Spleen (tissue), 11 donors: ENCODE data around the gene PLXNB2. TPM values are rescaled to one million over a fixed set of nuclear protein-coding genes. Genes with fewer than 3 reads are reported as not detected.

Experiments
- DNase-seq: peaks from one replicate; pipeline ENCODE4 v3.0.0-alpha.2; 2020
- H3K27ac ChIP-seq, 8 donors: fragments of 200-600 bp; sonication (generic) in 7 of 8; 1 replicate in 4 of 8; 2 replicates in 4 of 8; pipeline versions ENCODE4 v1.5.0 to v1.8.0; 2016 to 2021; ENCODE audit warnings: inconsistent platforms in 4 of 8, mild to moderate bottlenecking in 4 of 8, moderate library complexity in 1 of 8
- H3K27me3 ChIP-seq, 7 donors: fragments of 200-600 bp; sonication (generic) in 6 of 7; replicated peaks in 1 of 7; 1 replicate in 4 of 7; 2 replicates in 3 of 7; pipeline versions ENCODE4 v1.5.0 to v1.8.0; 2016 to 2021; ENCODE audit warnings: inconsistent platforms in 3 of 7, mild to moderate bottlenecking in 1 of 7
- H3K36me3 ChIP-seq, 6 donors: fragments of 200-600 bp; sonication (generic) in 5 of 6; 1 replicate in 4 of 6; 2 replicates in 2 of 6; pipeline versions ENCODE4 v1.5.0 to v1.8.0; 2016 to 2021; ENCODE audit warnings: inconsistent platforms in 2 of 6
- H3K4me1 ChIP-seq, 6 donors: fragments of 200-600 bp; sonication (generic) in 5 of 6; 1 replicate in 3 of 6; 2 replicates in 3 of 6; pipeline versions ENCODE4 v1.5.0 to v1.8.0; 2016 to 2021; ENCODE audit warnings: inconsistent platforms in 3 of 6
- H3K4me3 ChIP-seq, 8 donors: fragments of 200-600 bp; sonication (generic) in 7 of 8; 1 replicate in 4 of 8; 2 replicates in 4 of 8; pipeline versions ENCODE4 v1.5.0 to v1.8.0; 2016 to 2021; ENCODE audit warnings: inconsistent platforms in 4 of 8, mild to moderate bottlenecking in 4 of 8, moderate library complexity in 2 of 8
- H3K9me3 ChIP-seq, 8 donors: fragments of 200-600 bp; sonication (generic) in 7 of 8; 1 replicate in 4 of 8; 2 replicates in 4 of 8; pipeline versions ENCODE4 v1.5.0 to v1.8.0; 2016 to 2021; ENCODE audit warnings: inconsistent platforms in 4 of 8
- CTCF ChIP-seq, 11 experiments: fragments of 200-600 bp in 7 of 11; fragments of 450-650 bp in 4 of 11; sonication (generic) in 4 of 11; IDR thresholded peaks in 8 of 11; conservative IDR thresholded peaks in 3 of 11; 1 replicate in 7 of 11; 2 replicates in 4 of 11; pipeline versions ENCODE4 v1.4.0 to v1.8.0; 2016 to 2021; ENCODE audit warnings: antibody characterized with exemption in 11 of 11, inconsistent platforms in 4 of 11, mild to moderate bottlenecking in 1 of 11
- POLR2A ChIP-seq, 3 donors: fragments of 450-650 bp; IDR thresholded peaks; one replicate each; pipeline ENCODE4 v1.5.1; 2017; ENCODE audit warnings: antibody characterized with exemption in 3 of 3, mild to moderate bottlenecking in 1 of 3
- POLR2AphosphoS5 ChIP-seq, 3 donors: sonication (generic); formaldehyde crosslinking; IDR thresholded peaks; one replicate each; pipeline ENCODE4 v1.5.1; 2017; ENCODE audit warnings: antibody characterized with exemption in 3 of 3
- WGBS, 5 donors: extraction: QIAGEN DNeasy Blood & Tissue Kit in 3 of 5; methylation state at CpG; one replicate each; pipeline versions ENCODE4 v1.1.5 to v1.1.7; 2013 to 2018; 5-methylcytosine and 5-hydroxymethylcytosine counted together
- intact Hi-C: fragments of 100-400 bp; cut with DNase I; formaldehyde crosslinking; loops from one replicate; pipeline ENCODE4 v1.15.0; 2023; ENCODE audit warnings: low total_unique reads
- polyA plus RNA-seq, 3 donors: library from polyadenylated mRNA; stranded (reverse); fragments of 200-250 nt; gene quantifications; one replicate each; pipeline ENCODE4 v1.2.1, GENCODE V29; 2013
- total RNA-seq, 7 donors: library from RNA; depleted of rRNA in 3 of 7; stranded (reverse); fragments of >200 nt in 3 of 7; fragmentation: NEBNext Ultra II Directional in 4 of 7; extraction: Animal tissue kit (Norgen Biotek cat#: 25700) in 4 of 7; gene quantifications; one replicate each; pipeline versions ENCODE4 v1.1.0 to v1.2.1, GENCODE V29; 2016 to 2021
- donor health status: healthy with polysubstance abuse.
- donor health status: DM: no; HTN: no; CAD: no; lungs with moderate emphysema.
- donor health status: DM: no; HTN: no; CAD: no.
- donor health status: Bipolar disorder and iron deficiency.
- donor health status: healthy.
- donor health status: DM: no; HTN: no; CAD: no.
- donor health status: DM: yes; HTN: yes; CAD: no.

PLXNB2 gene
- total and polyA plus RNA-seq, 10 donors: 41.9 to 382 (median 242) TPM

DNA sequence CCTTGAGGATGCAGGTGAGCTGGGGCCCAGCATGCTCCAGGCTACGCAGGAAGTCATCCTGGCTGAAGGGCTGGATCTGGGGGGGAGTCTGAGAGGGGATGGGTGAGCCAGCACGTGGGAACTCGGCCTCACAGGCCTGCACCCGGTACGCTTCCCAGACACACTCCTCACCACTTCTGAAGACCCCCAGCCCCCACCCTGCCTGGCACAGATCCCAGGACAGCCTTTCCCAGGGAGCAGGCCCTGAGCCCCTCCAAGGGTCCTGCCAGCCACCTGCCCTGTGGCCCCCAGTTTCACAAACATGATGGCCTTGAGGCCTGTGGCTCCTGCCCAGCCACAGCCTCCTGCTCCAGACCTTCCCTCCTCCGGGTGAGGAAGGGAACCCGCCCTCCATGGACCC, 5.6 kb upstream of the PLXNB2 start:
- WGBS, 5 donors: 73 to 89% (median 86%) methylated on average over 2 to 7 of the region's 7 CpGs
- TF ChIP-seq POLR2AphosphoS5 (IDR thresholded peaks at IDR 0.05): no peak
- TF ChIP-seq CTCF (IDR thresholded peaks at IDR 0.05 in 8 of 11, conservative IDR thresholded peaks at IDR 0.05 in 3 of 11): no peak
- no peak for TF ChIP-seq POLR2A (IDR thresholded peaks at IDR 0.05)
- no peak for DNase-seq
- Histone ChIP-seq H3K36me3 (peaks cover 0 to 9% (median 0%) of the 10 kb centered on the region in 6 donors), H3K9me3 (no peaks in the 10 kb centered on the region), H3K4me1 (peaks cover 42 to 91% (median 71%) of the 10 kb centered on the region in 6 donors), H3K27me3 (peaks cover 0 to 5% (median 0%) of the 10 kb centered on the region in 7 donors), H3K27ac (no peak overlapping the region), H3K4me3 (no peak overlapping the region)
- intact Hi-C loops: no loop called here

- peaks cover 0 to 9% (median 0%) of the 10 kb centered on the region in 6 donors for H3K36me3 ChIP-seq
- TF ChIP-seq POLR2A (IDR thresholded peaks at IDR 0.05) (no peak), CTCF (IDR thresholded peaks at IDR 0.05 in 8 of 11, conservative IDR thresholded peaks at IDR 0.05 in 3 of 11) (no peak), POLR2AphosphoS5 (IDR thresholded peaks at IDR 0.05) (no peak)
- H3K4me3 ChIP-seq: no peak overlapping the region
- peaks cover 44 to 91% (median 74%) of the 10 kb centered on the region in 6 donors for H3K4me1 ChIP-seq
- 84 to 97% (median 90%) methylated on average over 4 to 12 of the region's 12 CpGs for WGBS, 5 donors
- intact Hi-C loops: no loop called here
- no peaks in the 10 kb centered on the region for H3K9me3 ChIP-seq
- no peak for DNase-seq
- peaks cover 0 to 9% (median 0%) of the 10 kb centered on the region in 7 donors for H3K27me3 ChIP-seq
- peak overlapping the region in 1 of 8 donors; percentile 12 for H3K27ac ChIP-seq
Measured at GRCh38 chr22:50312371-50312770, 4.9 kb upstream of the PLXNB2 start.

DNA sequence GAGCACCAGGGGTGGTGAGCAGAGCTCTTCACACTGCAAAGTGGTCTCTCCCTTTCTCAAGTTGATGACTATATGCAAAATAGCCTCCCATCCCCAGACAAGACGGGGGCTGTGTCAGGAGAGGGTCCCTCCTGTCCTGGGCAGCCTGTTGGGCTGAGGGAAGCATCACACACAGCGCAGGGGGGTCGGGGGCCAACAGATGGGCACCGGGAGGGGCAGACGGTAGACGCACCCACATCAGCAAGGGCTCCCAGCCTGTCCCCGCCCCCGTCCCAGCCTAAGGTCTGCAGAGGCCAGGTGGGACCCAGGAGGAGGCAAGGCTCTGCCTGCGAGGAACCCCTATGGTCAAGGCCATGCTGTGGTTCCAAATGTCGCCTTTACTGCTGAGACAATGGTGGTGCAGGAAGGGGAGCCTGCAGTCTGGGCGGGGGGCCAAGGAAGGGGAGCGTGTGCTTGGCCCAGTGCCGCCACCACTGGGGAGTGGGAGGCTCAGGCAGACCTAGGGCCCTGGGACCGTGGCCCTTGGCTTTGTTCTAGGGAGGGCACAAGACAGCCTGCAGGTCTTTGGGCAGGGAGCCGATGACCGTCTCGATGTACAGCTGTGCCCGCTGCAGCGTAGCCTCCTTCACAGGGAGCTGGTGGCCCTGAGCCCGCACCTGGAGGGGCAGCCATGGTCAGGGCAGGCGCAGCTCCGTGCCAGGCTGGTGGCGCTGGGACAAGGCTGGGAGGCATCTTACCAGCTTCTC, 4.3 kb upstream of the PLXNB2 start:
- H3K4me1 ChIP-seq: peaks cover 47 to 91% (median 77%) of the 10 kb centered on the region in 6 donors
- WGBS, 5 donors: 63 to 86% (median 76%) methylated on average over 7 to 23 of the region's 23 CpGs

More for the DNA sequence above, 4.3 kb upstream of the PLXNB2 start:
- H3K36me3 ChIP-seq: peaks cover 0 to 9% (median 0%) of the 10 kb centered on the region in 6 donors
- H3K9me3 ChIP-seq: no peaks in the 10 kb centered on the region
- peaks cover 0 to 15% (median 2%) of the 10 kb centered on the region in 7 donors for H3K27me3 ChIP-seq
- intact Hi-C loops: no loop called here
- TF ChIP-seq CTCF (IDR thresholded peaks at IDR 0.05 in 8 of 11, conservative IDR thresholded peaks at IDR 0.05 in 3 of 11) (no peak), POLR2A (IDR thresholded peaks at IDR 0.05) (no peak), POLR2AphosphoS5 (IDR thresholded peaks at IDR 0.05) (peak in 2 of 3 donors; percentile 39 to 44)
- H3K4me3 ChIP-seq: no peak overlapping the region
- peak overlapping the region in 2 of 8 donors; percentile 12 for H3K27ac ChIP-seq
- no peak for DNase-seq
